ENCODE results near the gene FAM72D.
"Not testable (repeated sequence)": the region's sequence is repeated elsewhere in the genome, so short reads cannot be mapped to it uniquely, and the experiment has no call there.

DNA sequence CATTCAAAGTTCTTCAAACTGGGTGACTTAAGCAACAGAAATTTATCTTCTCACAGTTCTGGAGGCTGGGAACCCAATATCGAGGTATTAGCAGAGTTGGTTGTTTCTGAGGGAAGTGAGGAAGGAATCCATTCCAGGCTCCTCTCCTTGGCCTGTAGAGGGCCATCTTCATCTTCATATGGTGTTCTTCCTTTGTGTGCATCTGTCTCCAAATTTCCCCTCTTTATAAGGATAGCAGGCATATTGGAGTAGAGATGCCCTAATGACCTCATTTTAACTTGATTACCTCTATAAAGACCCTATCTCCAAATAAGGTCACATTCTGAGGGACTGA is 27.3 kb downstream of the FAM72D start:
- not testable (repeated sequence) for TF ChIP-seq POLR2A (IDR thresholded peaks at IDR 0.05; ENCODE audit: low read length); GATA1 (IDR thresholded peaks at IDR 0.05; ENCODE audit: low read depth, low read length)
